NCI-H2171 (cell line): ENCODE measurements around the gene OR6Y1.

Source experiments
- DNase-seq: peaks from one replicate; lab custom pipeline; 2025; lab: John Stamatoyannopoulos, UW

The OR6Y1 gene

DNA sequence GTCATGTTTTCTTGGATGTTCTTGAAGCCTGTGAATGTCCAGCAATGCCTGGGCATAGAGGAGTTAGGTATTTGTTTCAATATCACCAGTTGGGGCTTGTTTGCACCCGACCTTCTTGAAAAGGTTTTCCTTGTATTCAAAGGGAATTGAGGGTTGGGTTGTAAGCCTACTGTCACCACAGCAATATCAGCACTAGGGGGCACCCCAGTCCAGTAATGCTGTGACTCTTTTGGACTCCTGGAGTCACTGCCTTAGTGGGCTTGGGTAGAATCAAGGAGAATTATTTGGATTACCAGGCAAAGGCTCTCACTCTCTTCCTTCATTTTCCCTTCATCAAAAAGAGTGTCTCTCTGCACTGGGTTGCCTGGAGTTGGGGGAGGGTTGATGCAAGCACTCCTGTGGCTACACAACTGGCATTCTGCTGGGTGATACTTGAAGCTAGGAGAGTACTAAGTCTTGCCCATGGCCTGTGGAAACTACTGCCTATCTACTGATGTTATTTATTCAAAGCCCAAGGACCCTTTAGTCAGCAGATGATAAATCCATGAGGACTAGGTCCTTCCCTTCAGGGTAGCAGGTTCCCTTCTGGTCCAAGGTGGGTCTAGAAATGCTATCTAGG is 47.7 kb downstream of the OR6Y1 start:
- no peak for DNase-seq

DNA sequence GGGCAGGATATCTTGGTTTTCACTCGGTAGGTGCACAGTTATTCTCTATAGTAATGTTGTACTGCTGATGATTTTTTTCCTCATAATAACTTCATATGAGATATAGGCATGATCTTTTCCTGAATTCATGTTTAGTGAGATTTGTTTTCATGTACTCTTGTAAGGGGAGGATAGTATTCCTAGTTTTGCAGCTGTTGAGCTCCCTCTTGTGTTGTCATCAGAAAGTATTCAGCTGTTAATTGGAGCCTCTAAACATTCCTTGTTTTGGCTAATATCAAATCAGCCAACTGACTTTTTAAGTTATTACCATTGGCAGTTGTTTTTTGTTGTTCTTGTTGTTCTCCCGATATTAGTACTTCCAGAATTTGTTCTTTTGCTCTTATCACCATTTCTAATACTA is 57.8 kb downstream of the OR6Y1 start:
- no peak for DNase-seq

DNA sequence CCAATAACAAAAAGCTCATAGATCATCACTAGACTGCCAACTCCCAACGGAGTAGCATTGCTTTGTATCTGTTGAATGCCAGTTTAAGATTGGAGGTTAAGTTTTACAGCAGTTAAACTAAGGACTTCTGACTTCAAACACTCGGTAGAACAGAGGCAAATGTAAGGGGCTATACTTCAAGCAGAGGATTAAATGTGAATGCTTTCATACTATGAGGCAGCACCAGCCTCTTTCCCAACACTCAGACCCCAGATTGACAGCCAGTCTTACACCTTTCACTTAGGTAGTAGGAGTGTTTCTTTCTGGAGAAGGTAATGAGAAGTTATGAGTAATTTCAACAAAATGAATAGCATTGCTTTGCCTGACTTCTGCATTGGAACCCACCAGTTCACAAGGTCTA is 59.4 kb downstream of the OR6Y1 start:
- DNase-seq: no peak
